ENCODE results near the gene GALNT10.

- TF ChIP-seq, protein P1, sequence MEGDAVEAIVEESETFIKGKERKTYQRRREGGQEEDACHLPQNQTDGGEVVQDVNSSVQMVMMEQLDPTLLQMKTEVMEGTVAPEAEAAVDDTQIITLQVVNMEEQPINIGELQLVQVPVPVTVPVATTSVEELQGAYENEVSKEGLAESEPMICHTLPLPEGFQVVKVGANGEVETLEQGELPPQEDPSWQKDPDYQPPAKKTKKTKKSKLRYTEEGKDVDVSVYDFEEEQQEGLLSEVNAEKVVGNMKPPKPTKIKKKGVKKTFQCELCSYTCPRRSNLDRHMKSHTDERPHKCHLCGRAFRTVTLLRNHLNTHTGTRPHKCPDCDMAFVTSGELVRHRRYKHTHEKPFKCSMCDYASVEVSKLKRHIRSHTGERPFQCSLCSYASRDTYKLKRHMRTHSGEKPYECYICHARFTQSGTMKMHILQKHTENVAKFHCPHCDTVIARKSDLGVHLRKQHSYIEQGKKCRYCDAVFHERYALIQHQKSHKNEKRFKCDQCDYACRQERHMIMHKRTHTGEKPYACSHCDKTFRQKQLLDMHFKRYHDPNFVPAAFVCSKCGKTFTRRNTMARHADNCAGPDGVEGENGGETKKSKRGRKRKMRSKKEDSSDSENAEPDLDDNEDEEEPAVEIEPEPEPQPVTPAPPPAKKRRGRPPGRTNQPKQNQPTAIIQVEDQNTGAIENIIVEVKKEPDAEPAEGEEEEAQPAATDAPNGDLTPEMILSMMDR (IDR thresholded peaks at IDR 0.05), result no peak
- TF ChIP-seq POLR2A (IDR thresholded peaks at IDR 0.05), result no peak
Observed at GRCh38 chr5:154203798-154204578, 13.5 kb downstream of the GALNT10 start.
